GM12865 (cell line): ENCODE data around the gene CSMD2.

ENCODE experiments used
- DNase-seq: peaks from one replicate; pipeline ENCODE4 v3.0.0; 2010; ENCODE audit warnings: low read depth
- H3K4me3 ChIP-seq: 2 replicates; pipeline ENCODE4 v1.5.1; 2011; ENCODE audit warnings: mild to moderate bottlenecking, low read depth, low read length, control low read depth
- CTCF ChIP-seq: IDR thresholded peaks from 2 replicates; pipeline ENCODE4 v1.5.1; 2011; ENCODE audit warnings: low read length, control low read depth, low read depth, inconsistent platforms; ENCODE audit not compliant: insufficient read depth; ENCODE audit errors: missing control alignments

Gene CSMD2

GRCh38 chr1:33949570-33949969 is 215.5 kb downstream of the CSMD2 start:
- no peak overlapping the region for H3K4me3 ChIP-seq
- no peak for DNase-seq
- TF ChIP-seq CTCF, result no peak

GRCh38 chr1:33948291-33948690 is 216.7 kb downstream of the CSMD2 start:
- H3K4me3 ChIP-seq, result no peak overlapping the region
- no peak for DNase-seq
- TF ChIP-seq CTCF, result no peak

- no peak for TF ChIP-seq CTCF
Measured at GRCh38 chr1:33946836-33947235, 218.2 kb downstream of the CSMD2 start.

GRCh38 chr1:33944846-33945245 is 220.2 kb downstream of the CSMD2 start:
- TF ChIP-seq CTCF, result no peak
- no peak overlapping the region for H3K4me3 ChIP-seq
- no peak for DNase-seq

More at GRCh38 chr1:33946836-33947235, 218.2 kb downstream of the CSMD2 start:
- H3K4me3 ChIP-seq, result no peak overlapping the region
- DNase-seq, result no peak

- DNase-seq, result no peak
- H3K4me3 ChIP-seq, result no peak overlapping the region
- no peak for TF ChIP-seq CTCF
Measured at GRCh38 chr1:33943978-33944377, 221.1 kb downstream of the CSMD2 start.

GRCh38 chr1:33932871-33933270 is 232.2 kb downstream of the CSMD2 start:
- DNase-seq, result no peak
- no peak overlapping the region for H3K4me3 ChIP-seq
- no peak for TF ChIP-seq CTCF

GRCh38 chr1:33931111-33931475 is 233.9 kb downstream of the CSMD2 start:
- no peak for TF ChIP-seq CTCF
- no peak for DNase-seq
- H3K4me3 ChIP-seq, result no peak overlapping the region
